OCI-LY3 (cell line): ENCODE measurements around the gene C17orf100.
A peak's percentile ranks its signal among the peaks of the same experiment; 100 is the strongest.

Source experiments
- H2AFZ ChIP-seq: fragments of 200-600, 300-600 bp; shearing (Covaris generic); 2 replicates; pipeline ENCODE4 v1.6.0; 2014; ENCODE audit warnings: antibody characterized with exemption, low read depth, low read length
- H3K27ac ChIP-seq: fragments of 200-600, 300-600 bp; sonication (generic); 2 replicates; pipeline ENCODE4 v1.5.1; 2014; ENCODE audit warnings: mild to moderate bottlenecking, low read length, moderate library complexity, mixed read lengths
- H3K27me3 ChIP-seq: fragments of 200-600, 300-600 bp; sonication (generic); 2 replicates; pipeline ENCODE4 v1.6.1; 2014; ENCODE audit warnings: low read depth, low read length, mixed read lengths
- H3K36me3 ChIP-seq: fragments of 200-600, 300-600 bp; sonication (generic); replicated peaks from 2 replicates; pipeline ENCODE3; 2014; ENCODE audit warnings: low read depth, low read length, mixed read lengths
- H3K4me1 ChIP-seq: fragments of 300-600, 200-600 bp; sonication (generic); 2 replicates; pipeline ENCODE4 v1.6.1; 2014; ENCODE audit warnings: low read length, mixed read lengths
- H3K4me2 ChIP-seq: fragments of 200-600, 300-600 bp; sonication (generic); 2 replicates; pipeline ENCODE4 v1.6.1; 2014; ENCODE audit warnings: low read length, mixed read lengths
- H3K4me3 ChIP-seq: fragments of 300-600, 200-600 bp; sonication (generic); 2 replicates; pipeline ENCODE4 v1.5.1; 2014; ENCODE audit warnings: antibody characterized with exemption, mild to moderate bottlenecking, low read length, moderate library complexity
- H3K79me2 ChIP-seq: fragments of 300-600, 200-600 bp; shearing (Covaris generic); 2 replicates; pipeline ENCODE4 v1.6.1; 2014; ENCODE audit warnings: mild to moderate bottlenecking, low read length, mixed read lengths
- H3K9ac ChIP-seq: fragments of 300-600, 200-600 bp; shearing (Covaris generic); 2 replicates; pipeline ENCODE4 v1.6.0; 2014; ENCODE audit warnings: mild to moderate bottlenecking, low read length, moderate library complexity
- H3K9me3 ChIP-seq: fragments of 200-600, 300-600 bp; shearing (Covaris generic); 2 replicates; pipeline ENCODE4 v1.6.1; 2014; ENCODE audit warnings: low read length, mixed read lengths; ENCODE audit not compliant: insufficient read depth
- H4K20me1 ChIP-seq: fragments of 200-600, 300-600 bp; sonication (generic); 2 replicates; pipeline ENCODE4 v1.6.1; 2016; ENCODE audit warnings: low read length, mixed read lengths; ENCODE audit not compliant: insufficient read depth
- EZH2phosphoT487 ChIP-seq: fragments of 200-600 bp; shearing (Covaris generic); IDR thresholded peaks from 2 replicates; pipeline ENCODE4 v1.6.1; 2018; ENCODE audit warnings: antibody characterized with exemption, mixed run types, low read depth
- TF ChIP-seq, protein P1 (sequence below): fragments of 200-600, 300-600 bp; sonication (generic); IDR thresholded peaks from 2 replicates; pipeline ENCODE4 v1.5.1; 2014; ENCODE audit warnings: antibody characterized with exemption, low read length, low read depth

Gene C17orf100

GRCh38 chr17:6651354-6651918, at the start of gene C17orf100, which contains the start of gene MED31:
C17orf100 (plus strand) TSS chr17:6651762; CDS start chr17:6651914, 152 bp downstream.
MED31 (minus strand) TSS chr17:6651605; CDS start chr17:6651528, 77 bp downstream.
- Histone ChIP-seq H3K9me3 (no peaks in the 10 kb centered on the region), H3K36me3 (peaks cover 21% of the 10 kb centered on the region), H3K4me3 (peak within 1 kb of the TSS; percentile 100), H3K79me2 (peaks cover 43% of the 10 kb centered on the region), H3K27me3 (no peaks in the 10 kb centered on the region), H2AFZ (peak within 1 kb of the TSS; percentile 46; the same call in 1 of the 2 replicates), H3K4me1 (peaks cover 10% of the 10 kb centered on the region), H4K20me1 (no peaks in the 10 kb centered on the region; the same call in 1 of the 2 replicates), H3K4me2 (peak within 1 kb of the TSS; percentile 96), H3K9ac (peak within 1 kb of the TSS; percentile 97), H3K27ac (peak within 1 kb of the TSS; percentile 92)
- no peak for TF ChIP-seq EZH2phosphoT487
- TF ChIP-seq, protein P1, sequence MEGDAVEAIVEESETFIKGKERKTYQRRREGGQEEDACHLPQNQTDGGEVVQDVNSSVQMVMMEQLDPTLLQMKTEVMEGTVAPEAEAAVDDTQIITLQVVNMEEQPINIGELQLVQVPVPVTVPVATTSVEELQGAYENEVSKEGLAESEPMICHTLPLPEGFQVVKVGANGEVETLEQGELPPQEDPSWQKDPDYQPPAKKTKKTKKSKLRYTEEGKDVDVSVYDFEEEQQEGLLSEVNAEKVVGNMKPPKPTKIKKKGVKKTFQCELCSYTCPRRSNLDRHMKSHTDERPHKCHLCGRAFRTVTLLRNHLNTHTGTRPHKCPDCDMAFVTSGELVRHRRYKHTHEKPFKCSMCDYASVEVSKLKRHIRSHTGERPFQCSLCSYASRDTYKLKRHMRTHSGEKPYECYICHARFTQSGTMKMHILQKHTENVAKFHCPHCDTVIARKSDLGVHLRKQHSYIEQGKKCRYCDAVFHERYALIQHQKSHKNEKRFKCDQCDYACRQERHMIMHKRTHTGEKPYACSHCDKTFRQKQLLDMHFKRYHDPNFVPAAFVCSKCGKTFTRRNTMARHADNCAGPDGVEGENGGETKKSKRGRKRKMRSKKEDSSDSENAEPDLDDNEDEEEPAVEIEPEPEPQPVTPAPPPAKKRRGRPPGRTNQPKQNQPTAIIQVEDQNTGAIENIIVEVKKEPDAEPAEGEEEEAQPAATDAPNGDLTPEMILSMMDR = no peak

DNA sequence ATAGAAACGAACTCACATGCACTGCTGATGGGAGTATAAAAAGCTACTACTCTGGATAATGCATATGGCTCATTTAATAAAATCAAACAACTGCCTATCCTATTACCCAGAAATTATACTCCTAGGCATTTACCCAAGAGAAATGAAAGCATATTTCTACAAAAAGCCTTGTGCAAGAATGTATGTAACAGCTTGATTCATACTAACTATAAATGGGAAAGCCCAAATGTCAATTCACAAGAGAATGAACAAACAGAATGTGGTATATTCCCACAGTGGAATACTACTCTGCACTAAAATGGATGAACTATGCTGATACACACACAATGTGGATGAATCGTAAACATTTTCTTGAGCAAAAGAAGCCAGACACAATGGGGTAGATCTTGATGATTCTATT, 49.4 kb upstream of the C17orf100 start:
- H3K4me2 ChIP-seq = no peak overlapping the region
- no peak overlapping the region for H2AFZ ChIP-seq
- peaks cover 7% of the 10 kb centered on the region for H3K36me3 ChIP-seq
- H3K4me1 ChIP-seq = peaks cover 9% of the 10 kb centered on the region
- no peaks in the 10 kb centered on the region for H4K20me1 ChIP-seq
- H3K4me3 ChIP-seq = no peak overlapping the region
- no peaks in the 10 kb centered on the region for H3K79me2 ChIP-seq
- no peak overlapping the region for H3K9ac ChIP-seq
- no peak overlapping the region for H3K27ac ChIP-seq
- TF ChIP-seq, protein P1 = no peak
- no peak for TF ChIP-seq EZH2phosphoT487
- H3K27me3 ChIP-seq = no peaks in the 10 kb centered on the region
- no peaks in the 10 kb centered on the region for H3K9me3 ChIP-seq

- Histone ChIP-seq H2AFZ (no peak overlapping the region), H3K4me1 (peaks cover 9% of the 10 kb centered on the region), H3K36me3 (peaks cover 7% of the 10 kb centered on the region), H3K79me2 (no peaks in the 10 kb centered on the region), H3K27me3 (no peaks in the 10 kb centered on the region), H3K9ac (no peak overlapping the region), H3K27ac (no peak overlapping the region), H4K20me1 (no peaks in the 10 kb centered on the region), H3K9me3 (no peaks in the 10 kb centered on the region), H3K4me3 (no peak overlapping the region), H3K4me2 (no peak overlapping the region)
- no peak for TF ChIP-seq EZH2phosphoT487
Measured at GRCh38 chr17:6603744-6604325, 47.7 kb upstream of the C17orf100 start.

GRCh38 chr17:6605142-6605541, 46.4 kb upstream of the C17orf100 start:
- H4K20me1 ChIP-seq = no peaks in the 10 kb centered on the region
- H3K9ac ChIP-seq = no peak overlapping the region
- H3K4me2 ChIP-seq = no peak overlapping the region
- no peaks in the 10 kb centered on the region for H3K79me2 ChIP-seq
- no peaks in the 10 kb centered on the region for H3K27me3 ChIP-seq
- H3K9me3 ChIP-seq = no peaks in the 10 kb centered on the region
- H3K4me3 ChIP-seq = no peak overlapping the region
- H3K27ac ChIP-seq = no peak overlapping the region
- no peak overlapping the region for H2AFZ ChIP-seq
- TF ChIP-seq, protein P1 = no peak
- TF ChIP-seq EZH2phosphoT487 = no peak
- peaks cover 7% of the 10 kb centered on the region for H3K36me3 ChIP-seq
- no peaks in the 10 kb centered on the region for H3K4me1 ChIP-seq
